T-helper 1 cell treated with Interleukin-12 subunit alpha and Interleukin-12 subunit beta and Interleukin-4 antibody, amounts not matched to agents 30 μg/mL and 1 μg/mL, for 36 hours (primary cell): ENCODE data around the gene COL19A1.
"Not testable (repeated sequence)": the region's sequence is repeated elsewhere in the genome, so short reads cannot be mapped to it uniquely, and the experiment has no call there.

ENCODE experiments used
- H3K27ac Mint-ChIP-seq: one replicate; pipeline ENCODE4 v1.8.0; 2021; ENCODE audit warnings: mild to moderate bottlenecking, mixed read lengths
- H3K27me3 Mint-ChIP-seq: one replicate; pipeline ENCODE4 v1.8.0; 2021; ENCODE audit warnings: low read depth, mixed read lengths
- H3K36me3 Mint-ChIP-seq: one replicate; pipeline ENCODE4 v1.8.0; 2021; ENCODE audit warnings: low read depth, mixed read lengths
- H3K4me1 Mint-ChIP-seq: one replicate; pipeline ENCODE4 v1.8.0; 2021; ENCODE audit warnings: low read depth, mixed read lengths
- H3K4me3 Mint-ChIP-seq: one replicate; pipeline ENCODE4 v1.8.0; 2021; ENCODE audit warnings: mild to moderate bottlenecking, moderate library complexity, mixed read lengths
- H3K9me3 Mint-ChIP-seq: one replicate; pipeline ENCODE4 v1.8.0; 2021; ENCODE audit warnings: mixed read lengths

The COL19A1 gene

GRCh38 chr6:69880601-69881000 is 14.2 kb downstream of the COL19A1 start:
- H3K4me1 Mint-ChIP-seq, result no peaks in the 10 kb centered on the region
- no peaks in the 10 kb centered on the region for H3K9me3 Mint-ChIP-seq
- no peak overlapping the region for H3K27ac Mint-ChIP-seq
- no peaks in the 10 kb centered on the region for H3K36me3 Mint-ChIP-seq
- no peak overlapping the region for H3K4me3 Mint-ChIP-seq
- peaks cover 16% of the 10 kb centered on the region for H3K27me3 Mint-ChIP-seq

GRCh38 chr6:69881322-69882151 is 15.2 kb downstream of the COL19A1 start:
- Mint-ChIP-seq H3K9me3 (no peaks in the 10 kb centered on the region), H3K4me3 (no peak overlapping the region), H3K27me3 (peaks cover 16% of the 10 kb centered on the region), H3K36me3 (no peaks in the 10 kb centered on the region), H3K4me1 (no peaks in the 10 kb centered on the region), H3K27ac (no peak overlapping the region)

GRCh38 chr6:69883551-69883950 is 17.2 kb downstream of the COL19A1 start:
- Mint-ChIP-seq H3K27me3 (peaks cover 16% of the 10 kb centered on the region), H3K4me3 (no peak overlapping the region), H3K27ac (no peak overlapping the region), H3K9me3 (no peaks in the 10 kb centered on the region), H3K4me1 (no peaks in the 10 kb centered on the region), H3K36me3 (no peaks in the 10 kb centered on the region)

- Mint-ChIP-seq H3K27me3 (peaks cover 16% of the 10 kb centered on the region), H3K4me3 (no peak overlapping the region), H3K27ac (no peak overlapping the region), H3K4me1 (no peaks in the 10 kb centered on the region), H3K9me3 (no peaks in the 10 kb centered on the region), H3K36me3 (no peaks in the 10 kb centered on the region)
Measured at GRCh38 chr6:69884231-69884630, 17.9 kb downstream of the COL19A1 start.

GRCh38 chr6:69887026-69887425 is 20.7 kb downstream of the COL19A1 start:
- Mint-ChIP-seq H3K27ac (no peak overlapping the region), H3K27me3 (peaks cover 2% of the 10 kb centered on the region), H3K36me3 (no peaks in the 10 kb centered on the region), H3K9me3 (no peaks in the 10 kb centered on the region), H3K4me3 (no peak overlapping the region), H3K4me1 (no peaks in the 10 kb centered on the region)

- no peak overlapping the region for H3K4me3 Mint-ChIP-seq
- H3K9me3 Mint-ChIP-seq, result no peaks in the 10 kb centered on the region
- no peaks in the 10 kb centered on the region for H3K27me3 Mint-ChIP-seq
- H3K27ac Mint-ChIP-seq, result no peak overlapping the region
- no peaks in the 10 kb centered on the region for H3K36me3 Mint-ChIP-seq
- no peaks in the 10 kb centered on the region for H3K4me1 Mint-ChIP-seq
Measured at GRCh38 chr6:69887714-69888345, 21.5 kb downstream of the COL19A1 start.

GRCh38 chr6:69888482-69889233 is 22.3 kb downstream of the COL19A1 start:
- Mint-ChIP-seq H3K9me3 (no peaks in the 10 kb centered on the region), H3K27ac (no peak overlapping the region), H3K4me1 (no peaks in the 10 kb centered on the region), H3K4me3 (no peak overlapping the region), H3K27me3 (no peaks in the 10 kb centered on the region), H3K36me3 (no peaks in the 10 kb centered on the region)

- H3K36me3 Mint-ChIP-seq, H3K4me3 Mint-ChIP-seq, H3K27ac Mint-ChIP-seq, H3K27me3 Mint-ChIP-seq, H3K4me1 Mint-ChIP-seq, H3K9me3 Mint-ChIP-seq: not testable (repeated sequence)
Measured at GRCh38 chr6:69889234-69889974, 23.0 kb downstream of the COL19A1 start.

GRCh38 chr6:69892561-69892960 is 26.2 kb downstream of the COL19A1 start:
- H3K27ac Mint-ChIP-seq, H3K27me3 Mint-ChIP-seq, H3K4me3 Mint-ChIP-seq, H3K9me3 Mint-ChIP-seq, H3K36me3 Mint-ChIP-seq, H3K4me1 Mint-ChIP-seq: not testable (repeated sequence)

- H3K27ac Mint-ChIP-seq, H3K36me3 Mint-ChIP-seq, H3K4me3 Mint-ChIP-seq, H3K27me3 Mint-ChIP-seq, H3K9me3 Mint-ChIP-seq, H3K4me1 Mint-ChIP-seq: not testable (repeated sequence)
Measured at GRCh38 chr6:69893266-69893665, 26.9 kb downstream of the COL19A1 start.

- no peaks in the 10 kb centered on the region for H3K4me1 Mint-ChIP-seq
- no peak overlapping the region for H3K4me3 Mint-ChIP-seq
- no peaks in the 10 kb centered on the region for H3K36me3 Mint-ChIP-seq
- no peak overlapping the region for H3K27ac Mint-ChIP-seq
- no peaks in the 10 kb centered on the region for H3K27me3 Mint-ChIP-seq
- no peaks in the 10 kb centered on the region for H3K9me3 Mint-ChIP-seq
Measured at GRCh38 chr6:69894578-69895347, 28.4 kb downstream of the COL19A1 start.

GRCh38 chr6:69895396-69895795 is 29.0 kb downstream of the COL19A1 start:
- Mint-ChIP-seq H3K4me1 (no peaks in the 10 kb centered on the region), H3K27ac (no peak overlapping the region), H3K27me3 (no peaks in the 10 kb centered on the region), H3K9me3 (no peaks in the 10 kb centered on the region), H3K4me3 (no peak overlapping the region), H3K36me3 (no peaks in the 10 kb centered on the region)

GRCh38 chr6:69900869-69901268 is 34.5 kb downstream of the COL19A1 start:
- no peak overlapping the region for H3K27ac Mint-ChIP-seq
- no peaks in the 10 kb centered on the region for H3K36me3 Mint-ChIP-seq
- no peaks in the 10 kb centered on the region for H3K9me3 Mint-ChIP-seq
- no peak overlapping the region for H3K4me3 Mint-ChIP-seq
- H3K27me3 Mint-ChIP-seq, result no peaks in the 10 kb centered on the region
- no peaks in the 10 kb centered on the region for H3K4me1 Mint-ChIP-seq

- no peak overlapping the region for H3K4me3 Mint-ChIP-seq
- H3K27ac Mint-ChIP-seq, result no peak overlapping the region
- H3K27me3 Mint-ChIP-seq, result no peaks in the 10 kb centered on the region
- no peaks in the 10 kb centered on the region for H3K4me1 Mint-ChIP-seq
- H3K36me3 Mint-ChIP-seq, result no peaks in the 10 kb centered on the region
- no peaks in the 10 kb centered on the region for H3K9me3 Mint-ChIP-seq
Measured at GRCh38 chr6:69901361-69901760, 35.0 kb downstream of the COL19A1 start.
